ENCODE results near the gene CCL4L2.
"Not testable (repeated sequence)": the region's sequence is repeated elsewhere in the genome, so short reads cannot be mapped to it uniquely, and the experiment has no call there.

Gene CCL4L2

DNA sequence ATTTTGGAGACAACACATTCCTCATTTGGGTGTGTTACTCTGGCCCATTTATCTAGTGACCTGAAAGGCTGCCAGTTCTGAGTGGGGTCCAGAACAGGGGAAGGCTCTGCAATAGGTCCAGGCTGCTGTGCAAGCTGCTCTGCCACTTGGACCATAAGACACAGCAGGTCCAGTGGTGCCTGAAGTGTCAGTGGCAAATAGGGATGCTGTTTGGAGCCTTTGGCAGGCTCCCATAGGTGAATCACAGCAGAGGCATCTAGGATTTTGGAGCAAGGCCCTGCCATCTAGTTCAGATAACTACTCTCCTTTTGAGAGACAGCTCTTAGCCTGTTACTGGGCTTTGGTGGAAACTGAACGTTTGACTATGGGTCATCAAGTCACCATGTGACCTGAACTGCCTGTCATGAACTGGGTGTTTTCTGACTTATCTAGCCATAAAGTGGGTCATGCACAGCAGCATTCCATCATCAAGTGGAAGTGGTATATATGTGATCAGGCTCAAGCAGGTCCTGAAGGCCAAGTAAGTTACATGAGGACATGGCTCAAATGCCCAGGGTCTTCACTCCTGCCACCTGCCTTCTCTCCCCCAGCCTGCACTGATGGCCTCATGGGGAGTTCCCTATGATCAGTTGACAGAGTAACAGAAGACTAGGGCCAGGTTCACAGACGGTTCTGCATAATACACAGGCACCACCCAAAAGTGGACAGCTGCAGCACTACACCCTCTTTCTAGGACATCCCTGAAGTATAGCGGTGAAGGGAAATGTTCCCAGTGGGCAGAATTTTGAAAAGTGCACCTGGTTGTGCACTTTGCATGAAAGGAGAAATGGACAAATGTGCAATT is 10.1 kb downstream of the CCL4L2 start:
- not testable (repeated sequence) for DNase-seq

GRCh38 chr17:36221581-36222100 is 10.8 kb downstream of the CCL4L2 start:
- DNase-seq: not testable (repeated sequence)

DNA sequence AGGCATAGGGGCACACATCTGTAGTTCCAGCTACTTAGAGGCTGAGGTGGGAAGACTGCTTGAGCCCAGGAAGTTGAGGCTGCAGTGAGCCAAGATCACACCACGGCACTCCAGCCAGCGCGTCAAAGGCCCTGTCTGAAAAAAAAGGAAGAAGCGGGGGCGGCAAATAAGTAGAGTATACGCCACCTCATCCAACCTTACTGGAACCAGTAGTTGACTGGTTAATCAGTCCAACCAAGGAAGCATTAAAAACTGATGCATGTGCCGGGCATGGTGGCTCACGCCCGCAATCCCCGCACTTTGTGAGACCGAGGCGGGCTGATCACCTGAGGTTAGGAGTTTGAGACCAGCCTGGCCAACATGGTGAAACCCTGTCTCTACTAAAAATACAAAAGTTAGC is 12.1 kb downstream of the CCL4L2 start:
- not testable (repeated sequence) for DNase-seq

DNA sequence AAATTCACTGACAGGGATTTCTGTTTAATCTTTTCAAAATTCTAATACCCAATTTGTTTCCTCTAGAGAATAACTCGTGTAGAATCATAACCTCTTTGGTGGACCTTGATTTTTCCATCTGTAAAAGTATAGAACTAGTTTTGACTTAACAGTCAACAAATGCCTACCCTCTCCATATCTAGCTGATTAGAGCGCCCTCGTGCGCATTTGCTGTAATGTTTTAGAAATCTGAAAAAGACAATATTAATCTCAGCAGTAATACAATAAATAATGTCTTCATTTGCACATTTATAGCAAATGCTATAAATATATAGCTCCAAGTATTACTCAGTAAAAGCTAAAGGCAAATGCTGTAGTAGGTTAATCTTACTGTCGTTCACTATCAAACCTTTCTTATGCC is 18.8 kb downstream of the CCL4L2 start:
- DNase-seq: not testable (repeated sequence)

DNA sequence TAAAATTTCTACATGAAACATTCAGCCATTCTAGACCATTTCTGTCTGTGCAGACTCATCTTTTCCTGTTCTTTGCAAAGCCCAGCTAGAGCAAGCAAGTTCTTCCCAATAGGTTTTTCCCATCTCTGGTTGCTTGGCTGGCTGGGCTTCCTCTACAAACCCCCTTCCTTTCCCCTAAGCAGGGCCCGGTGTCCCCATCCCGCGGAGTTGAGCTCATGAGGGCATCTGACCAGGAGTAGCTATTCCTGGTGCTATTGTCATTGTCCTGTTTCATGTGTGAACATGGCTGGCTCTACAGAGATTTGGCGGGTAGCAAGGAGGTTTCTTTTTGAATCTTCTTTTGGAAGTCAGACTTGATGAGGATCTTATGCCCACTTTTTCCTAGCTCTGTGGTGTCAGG is 31.2 kb downstream of the CCL4L2 start:
- DNase-seq: not testable (repeated sequence)
